Endodermal cell (in vitro differentiated cells): ENCODE results near the gene SLC66A2. TPM values are rescaled to one million over a fixed set of nuclear protein-coding genes. Genes with fewer than 3 reads are reported as not detected.
A peak's percentile ranks its signal among the peaks of the same experiment; 100 is the strongest.

Source experiments
- DNase-seq: peaks from one replicate; pipeline ENCODE4 v3.0.0-alpha.2; 2017
- H3K27ac ChIP-seq: 2 replicates; pipeline ENCODE4 v1.5.1; 2013; ENCODE audit warnings: mild to moderate bottlenecking, low read depth, low read length, moderate library complexity
- H3K27me3 ChIP-seq: 2 replicates; pipeline ENCODE4 v1.6.1; 2013; ENCODE audit warnings: mild to moderate bottlenecking, low read length, moderate library complexity; ENCODE audit not compliant: insufficient read depth, control insufficient read depth, poor library complexity, severe bottlenecking
- H3K36me3 ChIP-seq: 2 replicates; pipeline ENCODE4 v1.7.0; 2013; ENCODE audit warnings: mild to moderate bottlenecking, low read length, moderate library complexity; ENCODE audit not compliant: control insufficient read depth, insufficient read depth
- H3K4me1 ChIP-seq: one replicate; pipeline ENCODE4 v1.7.0; 2013; ENCODE audit warnings: low read length; ENCODE audit not compliant: control insufficient read depth, insufficient read depth
- H3K4me3 ChIP-seq: 2 replicates; pipeline ENCODE4 v1.5.1; 2013; ENCODE audit warnings: mild to moderate bottlenecking, low read length, moderate library complexity
- H3K9ac ChIP-seq: 2 replicates; pipeline ENCODE4 v1.6.1; 2013; ENCODE audit warnings: mild to moderate bottlenecking, low read length, moderate library complexity; ENCODE audit not compliant: poor library complexity, severe bottlenecking; ENCODE audit errors: extremely low read depth
- H3K9me3 ChIP-seq: 2 replicates; pipeline ENCODE4 v1.6.1; 2013; ENCODE audit warnings: mild to moderate bottlenecking, low read length, moderate library complexity; ENCODE audit not compliant: control insufficient read depth
- H3K27ac Mint-ChIP-seq: 2 replicates; pipeline ENCODE4 v1.8.0; 2020; ENCODE audit warnings: mixed read lengths
- H3K27me3 Mint-ChIP-seq: 2 replicates; pipeline ENCODE4 v1.8.0; 2021; ENCODE audit warnings: mild to moderate bottlenecking, mixed read lengths; ENCODE audit not compliant: insufficient read depth
- H3K36me3 Mint-ChIP-seq: 2 replicates; pipeline ENCODE4 v1.8.0; 2020; ENCODE audit warnings: low read depth, mixed read lengths
- H3K4me1 Mint-ChIP-seq: 2 replicates; pipeline ENCODE4 v1.8.0; 2020; ENCODE audit warnings: mixed read lengths
- H3K4me3 Mint-ChIP-seq: 2 replicates; pipeline ENCODE4 v1.8.0; 2020; ENCODE audit warnings: mild to moderate bottlenecking, moderate library complexity, mixed read lengths
- H3K9me3 Mint-ChIP-seq: 2 replicates; pipeline ENCODE4 v1.8.0; 2020; ENCODE audit warnings: mild to moderate bottlenecking, mixed read lengths
- WGBS, 2 experiments: methylation state at CpG; one replicate each; pipeline versions ENCODE4 v1.1.5 to v1.1.7; 2013; ENCODE audit warnings: missing lambda C conversion rate in 2 of 2, mixed read lengths in 1 of 2; ENCODE audit not compliant: insufficient coverage in 1 of 2, insufficient read length in 1 of 2; 5-methylcytosine and 5-hydroxymethylcytosine counted together
- total RNA-seq, 2 donors: library from RNA; stranded (reverse); fragmentation: NEBNext Ultra II Directional in 1 of 2; extraction: Animal tissue kit (Norgen Biotek cat#: 25700) in 1 of 2; gene quantifications; 2 replicates in 1 of 2; 3 replicates in 1 of 2; pipeline ENCODE4 v1.2.1, GENCODE V29; 2021
- TF ChIP-seq, protein P1 (sequence below): fragments of 200-600 bp; sonication (generic); conservative IDR thresholded peaks from 2 replicates; pipeline ENCODE4 v1.5.0; 2021; ENCODE audit warnings: antibody characterized with exemption, mild to moderate bottlenecking

The SLC66A2 gene
- total RNA-seq, 2 donors from 2014 or later, result 30.3 to 32.4 TPM

GRCh38 chr18:79953971-79954651 is 2.7 kb upstream of the SLC66A2 start:
- Mint-ChIP-seq H3K4me1 (peaks cover 3% of the 10 kb centered on the region), H3K27ac (no peak overlapping the region), H3K36me3 (peaks cover 6% of the 10 kb centered on the region), H3K27me3 (peaks cover 81% of the 10 kb centered on the region), H3K4me3 (no peak overlapping the region), H3K9me3 (no peaks in the 10 kb centered on the region)
- peaks cover 2% of the 10 kb centered on the region for H3K36me3 ChIP-seq
- no peak overlapping the region for H3K27ac ChIP-seq
- no peaks in the 10 kb centered on the region for H3K4me1 ChIP-seq
- 90 to 91% methylated on average over 9 to 10 of the region's 10 CpGs for WGBS, 2 experiments
- peak; percentile 57 for DNase-seq
- H3K9ac ChIP-seq, result no peak overlapping the region
- TF ChIP-seq, protein P1, sequence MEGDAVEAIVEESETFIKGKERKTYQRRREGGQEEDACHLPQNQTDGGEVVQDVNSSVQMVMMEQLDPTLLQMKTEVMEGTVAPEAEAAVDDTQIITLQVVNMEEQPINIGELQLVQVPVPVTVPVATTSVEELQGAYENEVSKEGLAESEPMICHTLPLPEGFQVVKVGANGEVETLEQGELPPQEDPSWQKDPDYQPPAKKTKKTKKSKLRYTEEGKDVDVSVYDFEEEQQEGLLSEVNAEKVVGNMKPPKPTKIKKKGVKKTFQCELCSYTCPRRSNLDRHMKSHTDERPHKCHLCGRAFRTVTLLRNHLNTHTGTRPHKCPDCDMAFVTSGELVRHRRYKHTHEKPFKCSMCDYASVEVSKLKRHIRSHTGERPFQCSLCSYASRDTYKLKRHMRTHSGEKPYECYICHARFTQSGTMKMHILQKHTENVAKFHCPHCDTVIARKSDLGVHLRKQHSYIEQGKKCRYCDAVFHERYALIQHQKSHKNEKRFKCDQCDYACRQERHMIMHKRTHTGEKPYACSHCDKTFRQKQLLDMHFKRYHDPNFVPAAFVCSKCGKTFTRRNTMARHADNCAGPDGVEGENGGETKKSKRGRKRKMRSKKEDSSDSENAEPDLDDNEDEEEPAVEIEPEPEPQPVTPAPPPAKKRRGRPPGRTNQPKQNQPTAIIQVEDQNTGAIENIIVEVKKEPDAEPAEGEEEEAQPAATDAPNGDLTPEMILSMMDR, result no peak
- H3K27me3 ChIP-seq, result peaks cover 15% of the 10 kb centered on the region
- no peak overlapping the region for H3K4me3 ChIP-seq
- H3K9me3 ChIP-seq, result no peaks in the 10 kb centered on the region

DNA sequence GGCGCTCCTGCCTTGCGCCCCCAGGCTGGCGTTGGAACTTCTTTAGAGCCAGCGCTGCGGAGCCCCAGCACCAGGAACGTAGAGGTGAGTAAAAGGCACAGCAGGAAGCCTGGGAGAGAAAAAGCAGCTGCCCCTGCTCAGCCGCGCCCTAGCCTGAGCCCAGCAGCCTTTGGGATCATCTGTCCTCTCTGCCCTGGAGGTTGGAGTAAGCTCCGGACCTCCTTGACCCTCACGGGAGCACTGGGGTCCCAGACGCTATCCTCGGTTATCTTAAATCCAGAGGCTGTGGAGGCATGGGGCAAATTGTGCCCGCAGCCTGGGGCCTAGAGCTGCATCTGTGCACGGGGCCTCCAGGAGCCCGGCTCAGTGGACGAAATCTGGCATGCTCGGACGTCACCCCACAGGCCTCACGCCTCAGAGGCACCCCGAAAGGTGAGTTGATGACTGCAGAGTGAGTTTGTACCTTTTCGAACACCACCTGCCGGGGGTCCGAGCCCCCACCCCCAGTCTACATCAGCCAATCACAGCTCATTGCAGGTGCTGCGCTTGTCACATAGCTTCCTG is 1.6 kb upstream of the SLC66A2 start:
- Histone ChIP-seq H3K36me3 (peaks cover 10% of the 10 kb centered on the region), H3K4me3 (no peak overlapping the region), H3K4me1 (no peaks in the 10 kb centered on the region), H3K9me3 (no peaks in the 10 kb centered on the region), H3K27ac (no peak overlapping the region), H3K9ac (no peak overlapping the region), H3K27me3 (peaks cover 15% of the 10 kb centered on the region)
- peak; percentile 82 for DNase-seq
- H3K4me3 Mint-ChIP-seq, result peak overlapping the region; percentile 33
- peaks cover 78% of the 10 kb centered on the region for H3K27me3 Mint-ChIP-seq
- H3K4me1 Mint-ChIP-seq, result peaks cover 3% of the 10 kb centered on the region
- H3K36me3 Mint-ChIP-seq, result peaks cover 16% of the 10 kb centered on the region
- H3K27ac Mint-ChIP-seq, result no peak overlapping the region
- WGBS, 2 experiments, result 41 to 54% methylated on average over 16 to 24 of the region's 24 CpGs
- H3K9me3 Mint-ChIP-seq, result no peaks in the 10 kb centered on the region
- TF ChIP-seq, protein P1, result no peak

DNA sequence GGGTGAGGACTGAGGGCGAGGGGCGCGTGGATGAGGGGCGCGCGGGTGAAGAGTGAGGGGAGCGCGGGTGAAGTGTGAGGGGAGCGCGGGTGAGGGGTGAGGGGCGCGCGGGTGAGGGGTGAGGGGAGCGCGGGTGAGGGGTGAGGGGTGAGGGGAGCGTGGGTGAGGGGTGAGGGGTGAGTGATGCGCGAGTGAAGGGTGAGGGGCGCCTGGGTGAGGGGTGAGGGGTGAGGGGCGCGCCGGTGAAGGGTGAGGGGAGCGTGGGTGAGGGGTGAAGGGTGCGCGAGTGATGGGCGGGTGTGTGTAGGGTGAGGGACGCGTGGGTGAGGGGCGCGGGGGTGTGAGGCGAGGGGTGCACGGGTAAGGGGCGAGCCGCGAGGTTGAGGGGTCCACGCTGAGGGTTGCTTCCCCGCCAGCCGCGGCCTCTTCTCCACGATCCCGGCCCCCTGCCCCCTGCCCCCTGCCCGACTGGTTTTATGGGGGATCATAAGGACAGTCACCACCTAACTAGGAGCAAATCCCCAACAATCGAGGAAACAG is 1.1 kb upstream of the SLC66A2 start:
- Mint-ChIP-seq H3K4me3 (peak overlapping the region; percentile 62), H3K9me3 (no peaks in the 10 kb centered on the region), H3K27ac (no peak overlapping the region), H3K4me1 (peaks cover 3% of the 10 kb centered on the region), H3K27me3 (peaks cover 78% of the 10 kb centered on the region), H3K36me3 (peaks cover 19% of the 10 kb centered on the region)
- Histone ChIP-seq H3K4me1 (no peaks in the 10 kb centered on the region), H3K9me3 (no peaks in the 10 kb centered on the region), H3K4me3 (peak overlapping the region; percentile 73), H3K9ac (no peak overlapping the region), H3K27ac (no peak overlapping the region), H3K36me3 (peaks cover 11% of the 10 kb centered on the region), H3K27me3 (peaks cover 15% of the 10 kb centered on the region)
- TF ChIP-seq, protein P1, result no peak
- no peak for DNase-seq
- 11 to 40% methylated on average over 1 to 25 of the region's 43 CpGs for WGBS, 2 experiments
